ENCODE data around the gene LRRC75B.
"Not testable (repeated sequence)": the region's sequence is repeated elsewhere in the genome, so short reads cannot be mapped to it uniquely, and the experiment has no call there.

The LRRC75B gene

GRCh38 chr22:24554313-24555164 is 38.3 kb downstream of the LRRC75B start, which contains the start of gene GUCD1:
TSS of gene GUCD1 (minus strand) at chr22:24555138. CDS start at chr22:24554991, 147 bp downstream.
- peak within 1 kb of the TSS; percentile 91 for H3K4me3 ChIP-seq (ENCODE audit: control insufficient read depth, low read depth, low read length)
- no peak for TF ChIP-seq CTCF (IDR thresholded peaks at IDR 0.05; ENCODE audit: control insufficient read depth, insufficient read depth, low read depth, low read length, missing control alignments)
- no peak for DNase-seq (ENCODE audit: low read depth)

- TF ChIP-seq CTCF (IDR thresholded peaks at IDR 0.05; ENCODE audit: control insufficient read depth, insufficient read depth, low read depth, low read length, missing control alignments) = no peak
- DNase-seq (ENCODE audit: low read depth) = no peak
- peak overlapping the region; percentile 91 for H3K4me3 ChIP-seq (ENCODE audit: control insufficient read depth, low read depth, low read length)
Observed at GRCh38 chr22:24553597-24554312, 39.1 kb downstream of the LRRC75B start.

- not testable (repeated sequence) for DNase-seq (ENCODE audit: low read depth); H3K4me3 ChIP-seq (ENCODE audit: control insufficient read depth, low read depth, low read length)
Observed at GRCh38 chr22:24552503-24553286, 40.2 kb downstream of the LRRC75B start.

GRCh38 chr22:24550902-24551435 is 41.9 kb downstream of the LRRC75B start:
- no peak for DNase-seq (ENCODE audit: low read depth)
- no peak overlapping the region for H3K4me3 ChIP-seq (ENCODE audit: control insufficient read depth, low read depth, low read length)
- TF ChIP-seq CTCF (IDR thresholded peaks at IDR 0.05; ENCODE audit: control insufficient read depth, insufficient read depth, low read depth, low read length, missing control alignments) = no peak

GRCh38 chr22:24550028-24550901 is 42.6 kb downstream of the LRRC75B start:
- TF ChIP-seq CTCF (IDR thresholded peaks at IDR 0.05; ENCODE audit: control insufficient read depth, insufficient read depth, low read depth, low read length, missing control alignments) = no peak
- no peak for DNase-seq (ENCODE audit: low read depth)

GRCh38 chr22:24548812-24549211 is 44.1 kb downstream of the LRRC75B start:
- H3K4me3 ChIP-seq (ENCODE audit: control insufficient read depth, low read depth, low read length) = no peak overlapping the region
- no peak for TF ChIP-seq CTCF (IDR thresholded peaks at IDR 0.05; ENCODE audit: control insufficient read depth, insufficient read depth, low read depth, low read length, missing control alignments)
- DNase-seq (ENCODE audit: low read depth) = no peak

More at GRCh38 chr22:24550028-24550901, 42.6 kb downstream of the LRRC75B start:
- H3K4me3 ChIP-seq (ENCODE audit: control insufficient read depth, low read depth, low read length) = no peak overlapping the region
